HG02588 (cell line): ENCODE data around the gene STAB2.

ENCODE experiments used
- ATAC-seq: cut with Tn5 transposase; IDR thresholded peaks from one replicate; pipeline ENCODE4 v1.9.1; 2021; ENCODE audit warnings: mild to moderate bottlenecking, moderate library complexity; ENCODE audit not compliant: unreplicated experiment

The STAB2 gene

DNA sequence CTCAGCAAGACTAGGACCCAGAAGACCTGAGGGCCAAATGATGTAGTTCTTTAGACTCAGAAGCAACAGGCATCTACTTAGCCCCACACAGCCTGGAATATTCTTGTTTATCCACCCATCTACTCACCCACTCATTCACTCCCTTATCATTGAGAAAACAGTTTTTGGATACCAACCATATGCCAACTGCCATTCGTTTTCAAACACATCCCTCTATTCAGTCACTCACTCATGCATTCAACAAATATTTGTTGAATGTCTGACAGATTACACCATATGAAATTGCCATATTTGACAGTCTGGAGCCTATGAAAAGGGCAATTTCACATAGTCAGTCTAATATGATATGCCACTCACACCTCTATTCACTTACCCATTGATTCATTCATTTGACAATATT is 150.8 kb downstream of the STAB2 start:
- no peak for ATAC-seq

DNA sequence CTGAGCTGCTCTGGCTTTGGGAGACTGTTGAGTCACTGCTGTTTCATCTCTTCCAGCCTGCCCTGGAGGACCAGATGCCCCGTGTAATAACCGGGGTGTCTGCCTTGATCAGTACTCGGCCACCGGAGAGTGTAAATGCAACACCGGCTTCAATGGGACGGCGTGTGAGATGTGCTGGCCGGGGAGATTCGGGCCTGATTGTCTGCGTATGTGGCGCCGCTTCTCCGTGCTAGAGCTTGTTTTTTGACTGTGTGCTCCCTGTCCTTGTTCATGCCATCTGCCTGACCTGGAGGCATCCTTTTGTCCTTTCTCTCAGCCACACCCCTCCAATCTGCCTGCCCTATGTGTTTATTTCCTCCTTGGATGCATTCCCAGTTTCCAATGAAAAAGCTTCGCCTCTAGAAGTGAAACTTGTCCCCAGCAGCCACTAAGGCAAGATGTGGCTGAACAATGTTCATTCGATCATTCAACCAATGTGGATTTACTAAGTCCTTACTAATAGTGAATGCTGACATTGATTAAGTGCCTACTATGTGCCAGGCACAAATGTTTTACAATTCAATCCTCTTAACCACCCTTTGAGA is 155.4 kb downstream of the STAB2 start:
- ATAC-seq = no peak

DNA sequence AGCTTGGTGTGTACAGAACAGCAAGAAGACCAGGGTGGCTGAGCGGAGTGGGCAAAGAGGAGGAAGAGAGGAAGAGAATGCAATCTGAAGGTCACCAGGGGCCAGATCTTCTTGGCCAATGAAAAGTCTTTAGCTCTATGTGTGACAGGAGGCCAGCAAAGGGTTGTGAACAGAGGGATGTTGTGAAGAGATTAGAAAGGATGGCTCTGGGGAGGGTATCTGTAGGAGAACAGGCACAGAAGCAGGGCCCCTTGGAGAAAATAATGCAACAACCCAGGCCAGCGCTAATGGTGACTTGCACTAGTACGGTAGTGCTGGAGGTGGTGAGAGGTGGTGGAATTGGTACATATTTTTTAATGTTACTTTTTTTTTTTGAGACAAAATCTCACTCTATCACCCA is 156.7 kb downstream of the STAB2 start:
- ATAC-seq = no peak

DNA sequence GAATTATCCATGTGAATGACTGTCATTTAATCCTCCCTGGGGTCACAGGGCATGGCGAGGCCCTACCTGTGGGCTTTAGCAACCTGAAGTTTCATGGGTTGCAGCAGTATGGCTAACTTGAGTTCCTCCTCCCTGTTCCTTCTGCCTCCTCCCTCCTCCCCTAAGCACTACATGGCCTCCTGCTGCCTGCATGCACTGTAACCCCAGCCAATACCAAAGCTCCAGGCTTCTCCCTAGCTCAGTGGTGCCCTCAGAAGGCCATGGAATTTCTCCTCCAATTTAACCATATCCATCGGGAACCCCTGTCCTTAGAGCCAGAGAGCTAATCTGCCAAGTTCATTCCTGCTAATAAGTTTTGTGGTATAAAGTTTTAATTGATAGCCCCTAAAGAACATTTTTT is 158.9 kb downstream of the STAB2 start:
- no peak for ATAC-seq

DNA sequence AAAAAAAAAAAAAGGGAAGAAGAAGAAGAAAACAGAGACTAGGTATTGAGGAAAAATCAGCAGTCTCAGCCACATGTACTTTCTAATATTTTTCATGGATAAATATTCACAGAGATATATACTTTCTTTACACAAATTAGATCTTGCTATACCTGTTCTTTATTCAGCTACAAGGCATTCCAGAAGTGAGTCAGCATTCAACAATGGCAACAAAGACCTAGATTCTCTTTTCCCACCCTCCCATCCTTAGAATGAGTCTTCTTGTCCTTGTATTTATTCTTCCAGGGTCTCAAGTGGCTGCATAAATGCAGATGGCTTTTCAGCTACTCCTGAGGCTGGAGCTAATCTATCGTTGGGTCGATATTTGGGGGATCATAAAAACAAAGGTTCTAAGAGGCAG is 160.9 kb downstream of the STAB2 start:
- ATAC-seq = no peak

DNA sequence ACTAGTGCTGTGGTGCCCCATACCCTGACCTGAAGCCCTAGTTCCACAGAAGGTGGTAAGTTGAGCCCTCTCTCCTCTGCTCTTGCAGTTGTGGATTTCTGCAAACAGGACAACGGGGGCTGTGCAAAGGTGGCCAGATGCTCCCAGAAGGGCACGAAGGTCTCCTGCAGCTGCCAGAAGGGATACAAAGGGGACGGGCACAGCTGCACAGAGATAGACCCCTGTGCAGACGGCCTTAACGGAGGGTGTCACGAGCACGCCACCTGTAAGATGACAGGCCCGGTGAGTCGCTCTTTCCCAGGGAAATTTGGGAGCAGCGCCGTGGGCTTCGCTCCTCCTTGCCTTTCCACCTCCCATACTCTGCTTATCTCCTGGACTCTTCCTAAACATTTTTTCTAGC is 161.8 kb downstream of the STAB2 start:
- no peak for ATAC-seq

DNA sequence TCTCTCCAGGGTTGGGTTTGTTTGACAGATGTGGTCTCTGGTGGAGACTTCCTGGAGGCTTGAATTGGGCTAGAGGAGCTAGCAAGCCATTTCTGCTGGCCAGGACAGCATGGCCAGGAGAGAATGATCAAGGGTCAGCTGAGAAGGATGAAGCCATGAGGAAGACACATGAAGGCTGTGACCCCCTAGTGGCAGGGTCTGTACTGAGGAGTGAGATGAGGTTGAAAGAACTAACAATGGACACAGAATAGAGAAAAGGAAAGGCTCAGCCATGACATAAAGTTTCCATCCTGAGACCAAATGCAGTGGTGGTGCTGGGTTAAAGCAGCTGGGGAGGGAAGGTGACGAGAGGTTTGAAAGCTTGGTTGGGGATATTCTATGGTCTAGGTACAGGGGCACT is 164.1 kb downstream of the STAB2 start:
- ATAC-seq = no peak

DNA sequence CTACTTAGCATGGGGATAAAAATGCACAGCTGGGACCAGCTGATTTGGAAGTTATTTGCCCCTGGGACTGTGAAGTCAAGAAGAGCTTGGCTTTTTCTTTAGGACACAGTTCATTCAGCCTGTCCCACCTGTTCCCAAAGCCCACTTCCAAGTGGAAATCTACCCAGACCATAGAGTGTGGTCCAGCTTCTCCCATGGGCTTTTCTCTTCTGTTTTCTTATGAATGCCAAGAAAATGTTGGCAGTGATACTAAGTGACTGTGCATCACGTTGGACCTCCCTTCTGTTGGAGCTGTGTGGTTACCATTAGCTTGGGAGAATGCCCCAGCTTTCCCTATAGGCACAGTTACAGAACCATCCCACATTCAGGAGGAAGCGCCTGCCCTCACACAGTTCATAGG is 164.5 kb downstream of the STAB2 start:
- no peak for ATAC-seq

DNA sequence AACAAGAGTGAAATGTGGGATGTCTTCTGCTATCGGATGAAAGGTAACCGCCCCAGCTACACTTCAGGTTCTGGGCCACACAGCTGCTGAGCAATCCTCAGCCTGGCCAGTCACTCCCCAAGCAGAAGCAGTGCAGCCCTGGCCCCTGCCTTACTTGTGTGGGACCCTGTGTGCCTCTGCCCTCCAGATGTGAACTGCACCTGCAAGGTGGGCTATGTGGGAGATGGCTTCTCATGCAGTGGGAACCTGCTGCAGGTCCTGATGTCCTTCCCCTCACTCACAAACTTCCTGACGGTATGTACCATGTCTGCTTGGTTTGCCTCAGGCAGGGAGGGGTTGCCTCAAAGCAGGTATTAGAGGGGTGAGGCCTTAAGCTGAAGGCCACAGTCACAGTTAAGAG is 168.4 kb downstream of the STAB2 start:
- no peak for ATAC-seq

DNA sequence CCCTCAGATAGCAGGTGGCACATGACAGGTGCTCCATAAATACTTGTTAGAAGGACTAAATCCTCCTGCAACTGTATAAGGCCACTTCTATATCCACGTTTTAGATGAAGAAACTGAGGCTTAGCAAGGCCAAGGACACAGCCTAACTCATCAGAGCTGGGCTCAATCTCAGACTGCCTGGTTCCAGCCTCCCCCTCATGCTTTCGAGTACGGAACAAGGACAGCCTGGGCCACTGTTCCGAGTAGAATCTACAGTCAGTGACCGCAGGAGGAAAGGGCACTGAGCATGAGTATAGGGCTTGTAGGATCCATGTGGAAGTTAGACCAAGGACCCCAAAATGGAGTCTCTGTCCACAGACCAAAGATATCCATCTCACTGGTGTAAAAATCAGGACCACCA is 169.4 kb downstream of the STAB2 start:
- no peak for ATAC-seq

DNA sequence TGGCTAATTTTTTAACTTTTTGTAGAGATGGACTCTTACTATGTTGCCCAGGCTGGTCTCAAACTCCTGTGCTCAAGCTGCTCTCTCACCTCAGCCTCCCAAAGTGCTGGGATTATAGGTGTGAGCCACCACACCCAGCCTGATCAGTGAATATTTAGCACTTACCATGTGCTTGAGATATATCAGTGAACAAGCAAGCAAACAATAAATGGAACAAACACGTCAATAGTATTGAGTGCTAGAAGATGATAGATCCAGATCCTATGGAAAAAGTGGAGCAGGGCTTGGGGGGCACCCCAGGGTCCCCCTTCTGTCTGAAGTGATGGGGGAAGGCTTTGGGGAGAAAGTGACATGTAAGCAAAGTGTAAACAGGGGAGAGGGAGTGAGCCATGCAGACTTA is 170.2 kb downstream of the STAB2 start:
- no peak for ATAC-seq

DNA sequence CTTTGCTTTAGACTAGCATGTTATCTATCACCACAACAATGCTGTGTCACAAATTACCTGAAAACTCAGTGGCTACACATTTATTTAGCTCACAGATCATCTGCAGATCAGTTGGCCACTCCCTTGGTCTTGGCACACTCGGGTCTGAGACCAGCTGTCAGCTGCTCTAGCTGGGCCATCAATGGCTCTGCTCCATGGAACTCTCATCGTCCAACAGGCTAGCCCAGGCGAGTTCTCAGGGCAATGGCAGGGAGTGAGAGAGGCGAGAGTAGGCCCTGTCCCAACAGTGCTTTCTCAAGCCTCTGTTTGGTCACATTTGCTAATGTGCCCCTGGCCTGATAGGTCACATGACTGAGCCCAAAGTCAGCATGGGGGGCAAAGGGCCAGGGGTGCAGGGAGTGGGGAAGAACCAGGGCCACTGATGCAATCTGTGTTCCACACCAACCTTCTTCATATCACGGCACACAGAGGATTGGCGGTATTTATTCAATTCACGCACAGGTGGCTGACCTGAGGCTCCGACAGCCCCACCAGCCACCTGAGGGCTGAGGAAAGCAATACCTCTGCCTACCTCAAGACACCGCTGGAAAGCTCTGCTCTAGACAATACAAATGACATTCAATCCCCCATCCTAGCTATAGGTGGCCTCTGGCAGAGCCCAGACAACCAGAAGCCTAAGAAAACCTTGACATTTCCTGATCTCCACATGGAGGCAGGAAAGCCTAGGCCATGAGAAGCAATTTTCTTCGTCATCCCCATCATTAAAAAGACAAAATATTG is 171.4 kb downstream of the STAB2 start:
- ATAC-seq = no peak

DNA sequence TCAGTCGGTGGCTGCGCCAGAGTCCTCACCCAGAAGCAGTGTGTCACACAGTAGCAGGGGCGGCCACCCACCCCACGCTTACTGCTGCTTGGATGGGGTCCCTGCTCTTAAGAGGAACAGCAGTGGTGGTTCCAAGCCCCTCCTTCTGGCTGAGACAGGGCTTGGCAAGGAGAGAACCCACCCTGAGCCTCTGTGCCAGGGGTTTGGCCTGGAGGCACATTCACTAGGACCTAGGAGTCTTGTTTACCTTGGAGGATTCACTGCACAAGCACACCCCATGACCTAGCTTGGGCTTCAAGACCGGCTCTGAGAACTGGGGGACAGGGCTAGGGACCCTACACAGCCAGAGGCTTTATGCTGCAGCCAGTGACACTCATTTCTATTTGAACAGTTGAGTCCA is 175.4 kb downstream of the STAB2 start:
- no peak for ATAC-seq

DNA sequence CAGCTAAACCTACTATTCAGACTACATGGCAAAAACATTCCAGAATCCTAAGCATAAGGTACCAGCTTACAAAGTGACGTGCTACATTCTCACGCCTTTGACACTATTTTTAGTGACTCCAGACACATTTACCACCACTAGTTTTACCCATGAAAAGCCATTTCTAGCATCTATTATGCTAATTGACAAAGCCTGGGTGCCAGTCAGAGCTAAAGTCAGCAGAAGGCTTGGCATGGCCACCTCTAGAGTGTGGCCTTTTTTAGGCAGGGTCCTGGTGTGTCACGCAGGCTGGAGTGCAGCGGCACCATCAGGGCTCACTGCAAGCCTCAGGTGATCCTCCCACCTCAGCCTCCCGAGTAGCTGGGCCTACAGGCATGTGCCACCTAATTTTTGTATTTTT is 178.2 kb downstream of the STAB2 start:
- ATAC-seq = no peak

DNA sequence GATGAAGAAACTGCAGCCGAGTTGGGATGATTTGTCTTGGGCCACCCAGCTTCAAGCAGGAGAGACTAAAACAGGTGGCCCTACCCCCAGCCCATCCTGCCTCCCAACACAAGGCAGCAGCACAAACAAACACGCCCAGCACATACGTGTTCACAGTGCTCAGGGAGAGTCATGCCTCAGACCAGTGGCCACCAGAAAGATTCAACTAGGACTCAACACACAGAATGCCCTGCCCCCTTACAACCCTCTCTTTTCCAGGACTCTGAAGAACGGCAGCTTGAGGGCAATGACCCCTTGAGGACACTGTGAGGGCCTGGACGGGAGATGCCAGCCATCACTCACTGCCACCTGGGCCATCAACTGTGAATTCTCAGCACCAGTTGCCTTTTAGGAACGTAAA is 179.0 kb downstream of the STAB2 start:
- no peak for ATAC-seq

DNA sequence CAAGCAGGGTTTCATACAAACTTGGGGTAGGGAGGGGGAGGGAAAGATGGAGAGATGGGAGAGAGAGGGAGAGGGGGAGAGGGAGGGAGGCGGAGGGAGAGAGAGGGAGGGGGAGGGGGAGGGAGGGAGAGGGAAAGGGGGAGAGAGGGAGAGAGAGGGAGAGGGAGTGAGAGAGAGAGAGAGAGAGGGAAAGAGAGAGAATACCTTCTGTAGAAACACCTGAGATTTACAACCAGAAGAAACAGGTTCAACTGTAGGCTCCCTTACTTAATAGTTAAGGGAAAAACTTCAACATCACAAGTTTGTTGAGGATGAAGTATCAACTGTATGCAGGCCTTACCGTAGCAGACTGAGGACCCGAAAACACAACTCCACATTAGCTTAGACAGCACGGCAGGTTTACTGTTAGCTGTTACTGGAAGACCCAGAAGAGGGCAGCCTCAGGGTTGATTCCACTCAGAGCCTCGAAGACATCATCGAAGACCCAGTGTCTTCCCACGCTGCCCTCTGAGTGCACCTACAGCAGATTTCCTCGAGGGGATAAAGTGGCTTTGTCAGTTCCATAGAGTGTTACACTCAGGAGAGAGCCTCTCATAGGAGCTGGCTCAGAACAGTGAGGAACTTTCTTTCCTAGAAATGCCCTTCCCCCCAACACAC is 181.5 kb downstream of the STAB2 start:
- ATAC-seq = no peak

DNA sequence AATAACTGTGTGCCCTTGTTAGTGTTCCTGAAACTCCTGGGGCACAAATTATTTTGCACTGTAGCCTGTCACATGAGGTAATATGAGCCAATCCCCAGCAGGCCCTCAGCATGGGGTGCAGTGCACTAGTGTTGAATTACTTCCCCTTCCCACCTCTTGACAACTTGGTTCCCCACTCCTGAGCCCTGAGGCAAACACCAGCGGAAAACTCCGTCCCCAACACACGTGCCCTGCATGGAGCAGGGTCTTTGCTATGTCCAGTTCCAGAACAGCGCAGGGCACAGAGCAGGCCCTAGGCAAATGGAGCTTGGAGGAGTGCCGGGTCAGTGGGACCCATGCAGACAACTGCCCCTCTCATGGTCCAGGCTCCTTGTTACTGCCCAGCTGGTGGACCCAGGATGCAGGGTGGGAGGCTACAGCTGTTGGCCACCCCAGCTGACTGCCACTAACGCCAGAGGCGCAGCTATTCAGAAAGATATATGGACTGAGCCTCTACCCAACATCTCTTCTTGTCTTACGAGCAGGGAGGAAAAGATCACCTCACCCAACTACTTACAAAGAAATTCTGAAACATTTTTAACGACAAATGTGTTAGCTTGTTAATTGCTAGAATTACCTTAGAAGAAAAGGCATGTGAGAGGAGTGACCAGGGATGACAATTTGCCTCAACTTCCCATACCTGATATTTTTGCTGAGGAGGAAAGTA is 182.3 kb downstream of the STAB2 start:
- ATAC-seq = no peak

DNA sequence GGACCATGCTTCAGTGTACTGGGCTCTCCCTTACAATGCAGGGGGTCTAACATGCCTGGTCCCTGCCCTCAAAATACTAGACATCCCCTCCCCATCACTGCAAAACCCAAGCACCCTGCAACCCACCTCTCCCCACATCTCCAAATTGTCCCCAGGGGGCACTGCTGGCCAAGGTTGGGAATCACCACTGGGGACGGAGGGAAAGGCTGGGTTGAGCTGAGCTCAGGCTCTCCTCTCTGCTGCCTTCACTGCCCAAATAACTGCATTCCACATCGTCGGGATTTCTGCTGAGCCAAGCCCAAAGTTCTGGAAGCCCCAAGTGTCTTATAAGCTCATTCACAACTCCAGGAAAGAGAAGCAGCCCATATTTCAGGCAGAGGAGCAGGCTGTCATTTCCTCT is 184.4 kb downstream of the STAB2 start:
- no peak for ATAC-seq

DNA sequence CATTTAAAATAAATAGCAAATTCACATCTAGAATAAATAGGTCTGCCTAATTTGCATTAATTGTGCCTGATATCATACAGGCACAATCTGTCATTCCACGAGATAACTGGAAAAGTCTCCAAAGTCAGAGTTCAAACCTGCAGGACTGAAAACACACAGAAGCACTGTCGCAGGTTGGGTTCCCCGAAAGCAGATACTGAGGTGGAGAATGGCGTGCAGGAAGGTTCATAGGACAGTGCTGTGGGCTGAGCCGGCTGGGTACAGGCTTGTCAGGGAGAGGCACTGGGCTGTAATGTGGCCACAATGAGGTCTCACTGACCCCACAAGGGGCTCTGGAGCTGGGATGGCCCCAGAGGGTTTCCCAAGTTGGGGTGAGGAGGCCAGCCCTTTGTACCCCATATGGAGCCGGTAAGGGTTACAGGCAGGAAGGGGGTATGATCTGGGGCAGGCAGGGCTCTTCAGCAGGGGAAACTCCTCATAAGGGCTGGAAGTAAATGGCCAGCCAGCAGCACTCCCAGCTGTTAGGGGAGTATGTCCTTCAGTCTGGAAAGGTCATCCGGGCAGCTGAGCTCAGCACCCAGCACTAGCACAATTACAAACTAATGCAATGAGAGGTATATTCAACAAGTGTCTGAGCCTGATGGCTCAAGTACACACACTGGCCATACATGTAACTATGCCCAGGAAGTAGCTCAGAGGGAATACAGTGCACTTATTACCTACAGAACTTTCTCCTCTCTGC is 185.5 kb downstream of the STAB2 start:
- no peak for ATAC-seq

DNA sequence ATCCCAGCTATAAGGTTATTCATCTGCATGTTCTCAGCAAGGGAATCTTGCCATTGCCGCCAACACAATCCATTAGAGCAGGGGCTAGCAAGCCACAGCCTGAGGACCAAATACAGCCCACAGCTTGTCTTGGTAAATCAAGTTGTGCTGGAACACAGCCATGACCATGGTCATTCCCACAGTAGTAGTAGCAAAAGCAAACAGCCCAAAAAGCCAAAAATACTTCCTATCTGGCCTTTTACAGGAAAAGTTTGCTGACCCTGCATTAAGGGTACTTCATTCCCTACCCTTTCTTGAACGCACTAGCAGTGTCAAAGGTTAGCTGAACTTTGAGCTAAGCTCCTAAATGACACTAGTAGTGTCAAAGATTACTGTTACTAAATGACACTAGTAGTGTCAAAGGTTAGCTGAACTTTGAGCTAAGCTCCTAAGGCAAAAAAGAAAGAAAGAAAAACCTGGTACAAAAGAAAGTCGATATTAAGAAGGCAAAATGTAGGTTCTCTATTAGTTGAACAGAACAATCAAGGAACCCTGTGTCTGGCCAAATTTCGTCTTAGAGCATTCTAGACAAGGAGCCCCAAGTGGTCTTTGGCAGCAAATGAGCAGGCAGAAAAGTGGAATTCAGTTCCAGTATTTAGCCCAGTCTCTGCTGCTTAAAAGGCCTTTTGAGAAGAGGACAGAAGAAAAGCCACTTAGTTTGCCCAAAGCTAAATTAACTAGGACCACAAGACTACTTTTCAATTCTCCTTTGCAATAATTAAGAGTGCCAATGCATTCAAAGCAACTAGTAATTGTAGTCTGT is 186.2 kb downstream of the STAB2 start:
- no peak for ATAC-seq
